NCI-H748 treated with DMSO at 0.1 percent for 48 hours (cell line): ENCODE results near the gene UNC5B.
A peak's percentile ranks its signal among the peaks of the same experiment; 100 is the strongest.

Experiments used
- DNase-seq: peaks from one replicate; lab custom pipeline; 2025; lab: John Stamatoyannopoulos, UW

The UNC5B gene

GRCh38 chr10:71319800-71320392 is 107.5 kb downstream of the UNC5B start:
- no peak for DNase-seq

GRCh38 chr10:71320592-71320991 is 108.2 kb downstream of the UNC5B start:
- no peak for DNase-seq

GRCh38 chr10:71321386-71321785 is 109.0 kb downstream of the UNC5B start:
- DNase-seq: no peak

- DNase-seq: no peak
Observed at GRCh38 chr10:71323407-71323806, 111.0 kb downstream of the UNC5B start.

GRCh38 chr10:71324743-71325142 is 112.4 kb downstream of the UNC5B start:
- no peak for DNase-seq

GRCh38 chr10:71325267-71325666 is 112.9 kb downstream of the UNC5B start:
- DNase-seq: no peak

- no peak for DNase-seq
Observed at GRCh38 chr10:71326464-71326881, 114.1 kb downstream of the UNC5B start.

- no peak for DNase-seq
Observed at GRCh38 chr10:71330789-71331404, 118.5 kb downstream of the UNC5B start.

GRCh38 chr10:71331736-71332135 is 119.4 kb downstream of the UNC5B start:
- no peak for DNase-seq

- no peak for DNase-seq
Observed at GRCh38 chr10:71332466-71332865, 120.1 kb downstream of the UNC5B start.

GRCh38 chr10:71333129-71333887 is 120.9 kb downstream of the UNC5B start:
- DNase-seq: no peak

GRCh38 chr10:71334221-71334791 is 121.9 kb downstream of the UNC5B start:
- DNase-seq: peak; percentile 29

- no peak for DNase-seq
Observed at GRCh38 chr10:71335173-71335708, 122.9 kb downstream of the UNC5B start.

- DNase-seq: no peak
Observed at GRCh38 chr10:71336632-71337031, 124.3 kb downstream of the UNC5B start.

- no peak for DNase-seq
Observed at GRCh38 chr10:71337219-71337701, 124.9 kb downstream of the UNC5B start.

GRCh38 chr10:71338728-71339495 is 126.5 kb downstream of the UNC5B start:
- DNase-seq: no peak

GRCh38 chr10:71339796-71340589 is 127.6 kb downstream of the UNC5B start:
- DNase-seq: no peak

- DNase-seq: no peak
Observed at GRCh38 chr10:71342573-71343391, 130.4 kb downstream of the UNC5B start.

GRCh38 chr10:71343392-71343773 is 131.0 kb downstream of the UNC5B start:
- DNase-seq: no peak
